GM12872 (cell line): ENCODE measurements around the gene SPECC1L.

Experiments used
- TF ChIP-seq, protein P1 (sequence below): IDR thresholded peaks from 3 replicates; pipeline ENCODE4 v1.5.1; 2011; ENCODE audit warnings: low read depth, mild to moderate bottlenecking, low read length, moderate library complexity; ENCODE audit not compliant: insufficient read depth

SPECC1L gene

DNA sequence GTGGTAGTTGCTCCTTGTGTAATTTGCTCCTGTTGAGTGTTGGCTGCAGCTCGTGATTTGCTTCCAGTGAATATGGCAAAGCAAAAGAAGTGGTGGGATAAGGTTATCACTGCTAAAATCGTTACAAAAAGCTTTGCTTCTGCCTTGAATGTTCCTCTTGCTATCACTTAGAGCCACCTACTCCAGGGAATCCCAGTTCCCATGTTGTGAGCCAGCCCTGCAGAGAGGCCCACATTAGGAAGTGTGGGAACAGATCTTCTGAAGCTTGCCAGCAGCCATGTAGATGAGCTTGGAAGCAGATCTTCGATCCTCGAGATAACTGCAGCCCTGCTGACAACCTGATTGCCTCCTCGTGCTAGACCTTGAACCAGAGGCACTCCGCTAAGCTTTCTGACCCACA, 71.0 kb downstream of the SPECC1L start:
- TF ChIP-seq, protein P1, sequence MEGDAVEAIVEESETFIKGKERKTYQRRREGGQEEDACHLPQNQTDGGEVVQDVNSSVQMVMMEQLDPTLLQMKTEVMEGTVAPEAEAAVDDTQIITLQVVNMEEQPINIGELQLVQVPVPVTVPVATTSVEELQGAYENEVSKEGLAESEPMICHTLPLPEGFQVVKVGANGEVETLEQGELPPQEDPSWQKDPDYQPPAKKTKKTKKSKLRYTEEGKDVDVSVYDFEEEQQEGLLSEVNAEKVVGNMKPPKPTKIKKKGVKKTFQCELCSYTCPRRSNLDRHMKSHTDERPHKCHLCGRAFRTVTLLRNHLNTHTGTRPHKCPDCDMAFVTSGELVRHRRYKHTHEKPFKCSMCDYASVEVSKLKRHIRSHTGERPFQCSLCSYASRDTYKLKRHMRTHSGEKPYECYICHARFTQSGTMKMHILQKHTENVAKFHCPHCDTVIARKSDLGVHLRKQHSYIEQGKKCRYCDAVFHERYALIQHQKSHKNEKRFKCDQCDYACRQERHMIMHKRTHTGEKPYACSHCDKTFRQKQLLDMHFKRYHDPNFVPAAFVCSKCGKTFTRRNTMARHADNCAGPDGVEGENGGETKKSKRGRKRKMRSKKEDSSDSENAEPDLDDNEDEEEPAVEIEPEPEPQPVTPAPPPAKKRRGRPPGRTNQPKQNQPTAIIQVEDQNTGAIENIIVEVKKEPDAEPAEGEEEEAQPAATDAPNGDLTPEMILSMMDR: no peak

DNA sequence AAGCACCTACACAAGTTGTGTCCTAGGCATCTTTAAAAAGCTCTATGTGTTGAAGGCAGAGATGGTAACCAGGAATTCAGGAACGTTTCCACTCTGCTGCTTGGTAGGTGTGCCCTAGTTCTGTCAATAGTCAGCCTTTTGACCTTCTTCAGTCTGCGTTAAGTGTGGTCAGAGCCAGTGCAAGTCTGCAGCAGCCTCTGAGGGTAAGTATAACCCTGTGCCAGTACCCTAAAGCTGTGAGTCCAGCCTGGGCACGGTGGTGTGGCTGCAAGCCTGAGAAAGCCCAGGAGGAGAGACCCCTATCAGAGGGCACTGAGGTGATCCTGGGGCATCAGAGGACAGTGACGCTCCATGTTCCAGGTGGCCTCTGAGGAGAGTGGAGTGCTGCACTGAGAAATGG, 80.0 kb downstream of the SPECC1L start:
- TF ChIP-seq, protein P1: no peak

DNA sequence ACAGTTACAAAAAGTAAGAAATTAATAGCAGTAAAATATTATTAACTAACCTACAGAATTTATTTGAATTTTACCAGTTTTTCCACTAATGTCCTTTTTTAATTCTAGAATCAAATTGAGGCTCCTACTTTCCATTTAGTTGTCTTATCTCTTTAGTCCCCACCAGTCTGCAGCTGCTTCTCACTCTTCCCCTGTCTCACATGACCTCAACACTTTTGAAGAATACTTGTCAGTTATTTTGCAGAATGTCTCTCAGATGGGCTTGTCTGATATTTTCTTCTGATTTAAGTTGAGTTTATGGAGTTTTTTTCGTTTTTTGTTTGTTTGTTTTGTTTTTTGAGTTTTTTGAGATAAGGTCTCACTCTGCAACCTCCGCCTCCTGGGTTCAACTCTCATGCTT, 82.5 kb downstream of the SPECC1L start:
- TF ChIP-seq, protein P1: no peak

DNA sequence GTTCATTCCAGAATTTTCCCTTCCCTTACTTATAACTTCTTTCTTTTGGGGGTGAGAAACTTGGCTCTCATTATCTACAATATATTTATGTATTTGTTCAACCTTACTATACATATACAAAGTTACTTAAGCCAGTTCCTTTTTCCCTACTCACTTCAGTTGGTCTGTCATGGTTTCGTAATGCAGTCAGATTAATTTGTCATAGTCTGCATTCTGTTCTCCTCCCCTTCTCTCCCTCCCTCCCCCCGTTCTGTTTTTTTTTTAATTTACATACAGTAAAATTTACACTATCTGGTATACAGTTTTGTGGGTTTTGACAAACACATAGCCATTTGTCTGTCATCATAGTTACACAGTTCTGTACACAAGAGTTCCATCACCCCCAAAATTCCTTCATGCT, 84.9 kb downstream of the SPECC1L start:
- TF ChIP-seq, protein P1: no peak

DNA sequence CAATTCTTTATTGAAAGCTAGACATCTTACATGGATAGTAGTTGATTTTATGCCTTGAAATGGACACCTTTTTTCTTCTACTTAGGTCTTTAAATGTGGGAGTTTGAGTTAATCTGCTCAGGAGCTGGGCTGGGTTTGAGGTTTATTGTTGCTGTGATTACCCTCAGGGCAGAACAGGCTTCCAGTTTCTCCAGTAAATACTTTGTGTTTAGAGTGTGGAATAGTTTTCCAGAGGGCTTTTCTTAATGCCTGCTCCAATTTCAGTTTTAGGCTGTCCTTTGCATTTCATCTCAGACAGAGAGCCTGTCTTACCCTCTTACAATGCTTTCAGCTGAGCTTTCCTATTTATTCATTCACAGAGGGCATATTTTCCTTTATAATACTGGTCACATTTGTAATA, 86.9 kb downstream of the SPECC1L start:
- TF ChIP-seq, protein P1: no peak

DNA sequence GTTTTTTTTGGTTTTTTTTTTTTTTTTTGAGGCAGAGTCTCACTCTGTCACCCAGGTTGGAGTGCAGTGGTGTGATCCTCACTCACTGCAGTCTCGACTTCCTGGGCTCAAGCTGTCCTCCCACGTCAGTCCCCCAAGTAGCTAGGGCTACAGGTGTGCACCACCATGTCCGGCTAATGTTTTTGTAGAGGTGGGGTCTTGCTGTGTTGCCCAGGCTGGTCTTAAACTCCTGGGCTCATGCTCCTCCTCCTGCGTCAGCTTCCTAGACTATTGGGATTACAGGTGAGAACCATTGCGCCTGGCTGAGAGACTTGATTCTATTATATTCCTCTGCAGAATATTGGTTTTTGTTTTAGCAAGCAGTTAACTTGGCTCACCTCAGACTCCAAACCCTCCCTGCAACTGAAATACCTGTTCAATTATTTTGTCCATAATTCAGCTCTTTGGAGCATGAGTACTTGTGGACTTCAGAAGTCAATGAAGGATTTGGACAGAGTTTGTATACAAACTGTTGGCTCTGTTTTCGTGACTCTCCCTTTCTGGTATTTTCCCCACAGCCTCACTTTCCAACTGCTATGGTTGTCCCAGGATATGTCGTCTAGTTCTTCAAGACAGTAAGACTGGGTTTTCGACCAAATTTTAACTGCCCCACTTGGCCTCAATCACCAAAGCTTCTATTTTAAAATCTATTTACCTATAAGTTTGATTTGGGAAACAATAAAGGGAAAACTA, 87.6 kb downstream of the SPECC1L start:
- TF ChIP-seq, protein P1: no peak

DNA sequence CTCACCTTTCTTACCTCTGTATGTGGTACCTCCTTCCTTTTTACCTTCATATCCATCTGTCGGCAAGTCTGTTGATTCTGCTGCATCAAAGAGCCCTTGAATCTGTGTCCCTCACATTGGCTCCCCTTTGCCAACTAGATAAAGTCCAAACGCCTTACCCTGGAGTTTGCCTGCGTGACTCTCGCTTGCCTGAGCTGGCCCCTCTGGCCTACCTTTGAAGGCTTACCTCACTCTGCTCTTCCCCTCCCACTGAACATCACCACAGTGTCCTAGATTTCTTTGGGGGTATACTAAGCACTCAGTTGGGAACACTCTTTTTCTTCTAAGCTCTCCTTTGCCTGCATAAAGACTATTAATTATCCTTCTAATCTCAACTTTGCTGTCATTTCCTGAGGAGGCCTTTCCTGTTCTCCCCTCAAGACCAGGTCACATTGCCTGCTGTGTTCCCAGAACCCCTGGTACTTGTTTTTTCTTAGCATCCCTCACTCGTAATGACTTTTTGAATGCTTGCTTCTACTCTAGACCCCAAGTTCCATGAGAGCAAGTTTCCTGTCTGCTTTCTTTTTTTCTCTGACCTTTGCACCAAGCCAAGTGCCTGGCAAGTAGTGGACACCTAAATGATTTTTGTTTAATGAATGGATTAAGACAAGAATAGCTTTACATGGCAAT, 89.0 kb downstream of the SPECC1L start:
- TF ChIP-seq, protein P1: no peak
